Loucy (cell line): ENCODE data around the gene FBRSL1.

Experiments
- EZH2phosphoT487 ChIP-seq: fragments of 200-600 bp; IDR thresholded peaks from 2 replicates; pipeline ENCODE4 v1.6.1; 2018; ENCODE audit warnings: antibody characterized with exemption, mild to moderate bottlenecking, moderate library complexity, borderline replicate concordance
- TF ChIP-seq, protein P1 (sequence below): fragments of 200-600 bp; sonication (generic); conservative IDR thresholded peaks from 2 replicates; pipeline ENCODE4 v1.5.1; 2014; ENCODE audit warnings: mild to moderate bottlenecking, antibody characterized with exemption, low read length

DNA sequence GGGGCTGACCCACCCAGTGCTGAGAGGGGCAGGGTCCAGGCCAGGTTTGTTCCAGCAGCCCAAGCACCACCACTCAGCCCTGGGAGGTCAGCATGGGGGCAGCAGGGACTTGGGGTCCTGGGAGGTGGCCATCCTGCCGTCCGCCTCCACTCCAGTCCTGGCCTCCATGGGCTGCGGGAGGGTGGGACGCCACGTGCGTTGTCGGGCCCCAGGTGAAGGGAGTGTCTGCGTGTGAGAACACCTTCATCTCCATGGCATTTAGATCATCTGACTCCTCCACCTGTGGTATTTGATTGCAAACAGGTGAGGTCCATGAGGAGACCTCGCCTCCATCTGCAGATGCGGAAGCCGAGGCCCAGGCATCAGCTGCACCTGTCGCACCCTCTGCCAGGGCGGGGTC is 44.1 kb downstream of the FBRSL1 start:
- TF ChIP-seq, protein P1, sequence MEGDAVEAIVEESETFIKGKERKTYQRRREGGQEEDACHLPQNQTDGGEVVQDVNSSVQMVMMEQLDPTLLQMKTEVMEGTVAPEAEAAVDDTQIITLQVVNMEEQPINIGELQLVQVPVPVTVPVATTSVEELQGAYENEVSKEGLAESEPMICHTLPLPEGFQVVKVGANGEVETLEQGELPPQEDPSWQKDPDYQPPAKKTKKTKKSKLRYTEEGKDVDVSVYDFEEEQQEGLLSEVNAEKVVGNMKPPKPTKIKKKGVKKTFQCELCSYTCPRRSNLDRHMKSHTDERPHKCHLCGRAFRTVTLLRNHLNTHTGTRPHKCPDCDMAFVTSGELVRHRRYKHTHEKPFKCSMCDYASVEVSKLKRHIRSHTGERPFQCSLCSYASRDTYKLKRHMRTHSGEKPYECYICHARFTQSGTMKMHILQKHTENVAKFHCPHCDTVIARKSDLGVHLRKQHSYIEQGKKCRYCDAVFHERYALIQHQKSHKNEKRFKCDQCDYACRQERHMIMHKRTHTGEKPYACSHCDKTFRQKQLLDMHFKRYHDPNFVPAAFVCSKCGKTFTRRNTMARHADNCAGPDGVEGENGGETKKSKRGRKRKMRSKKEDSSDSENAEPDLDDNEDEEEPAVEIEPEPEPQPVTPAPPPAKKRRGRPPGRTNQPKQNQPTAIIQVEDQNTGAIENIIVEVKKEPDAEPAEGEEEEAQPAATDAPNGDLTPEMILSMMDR, result no peak
- no peak for TF ChIP-seq EZH2phosphoT487
